Large intestine (tissue), 3 donors: ENCODE data around the gene NDOR1. TPM values are rescaled to one million over a fixed set of nuclear protein-coding genes. Genes with fewer than 3 reads are reported as not detected.

Experiments
- DNase-seq, 2 donors: peaks; one replicate each; pipeline versions ENCODE4 v3.0.0 to v3.0.0-alpha.2; 2013
- H3K27ac ChIP-seq: one replicate; pipeline ENCODE4 v1.5.1; 2013; ENCODE audit warnings: low read length
- H3K27me3 ChIP-seq: 2 replicates; pipeline ENCODE4 v1.6.1; 2013; ENCODE audit warnings: low read length; ENCODE audit not compliant: control insufficient read depth, insufficient read depth
- H3K36me3 ChIP-seq: 2 replicates; pipeline ENCODE4 v1.6.1; 2013; ENCODE audit warnings: low read length; ENCODE audit not compliant: control insufficient read depth, insufficient read depth
- H3K4me1 ChIP-seq: one replicate; pipeline ENCODE4 v1.6.1; 2013; ENCODE audit warnings: low read length; ENCODE audit not compliant: control insufficient read depth, insufficient read depth
- H3K4me3 ChIP-seq: one replicate; pipeline ENCODE4 v1.5.1; 2013; ENCODE audit warnings: low read length
- H3K9me3 ChIP-seq: one replicate; pipeline ENCODE4 v1.6.1; 2013; ENCODE audit warnings: mild to moderate bottlenecking, low read depth, low read length, moderate library complexity; ENCODE audit not compliant: control insufficient read depth
- WGBS: methylation state at CpG from one replicate; pipeline ENCODE4 v1.1.5; 2013; ENCODE audit warnings: low lambda C conversion rate; ENCODE audit not compliant: insufficient coverage; 5-methylcytosine and 5-hydroxymethylcytosine counted together
- polyA plus RNA-seq: library from polyadenylated mRNA; unstranded; fragments of 120-200 nt; gene quantifications from one replicate; pipeline ENCODE4 v1.2.1, GENCODE V29; 2013

Gene NDOR1
- polyA plus RNA-seq, 1 donor = 12.1 TPM

GRCh38 chr9:137247916-137248175 is 42.3 kb downstream of the NDOR1 start:
- no peak overlapping the region for H3K4me3 ChIP-seq
- no peaks in the 10 kb centered on the region for H3K9me3 ChIP-seq
- no peak for DNase-seq
- H3K36me3 ChIP-seq = peaks cover 13% of the 10 kb centered on the region
- WGBS = no CpG with 5 or more reads among the region's 6 CpGs
- H3K27me3 ChIP-seq = no peaks in the 10 kb centered on the region
- H3K4me1 ChIP-seq = peaks cover 33% of the 10 kb centered on the region
- H3K27ac ChIP-seq = no peak overlapping the region

- Histone ChIP-seq H3K4me1 (peaks cover 25% of the 10 kb centered on the region), H3K27me3 (no peaks in the 10 kb centered on the region)
- no CpG with 5 or more reads among the region's 18 CpGs for WGBS
Measured at GRCh38 chr9:137250329-137251193, 45.1 kb downstream of the NDOR1 start.

GRCh38 chr9:137251194-137251461 is 45.6 kb downstream of the NDOR1 start, which contains the start of gene STPG3:
Gene STPG3, plus strand, starts transcription at chr9:137251286. Its CDS starts 1 bp downstream, at chr9:137251287.
- Histone ChIP-seq H3K27me3 (no peaks in the 10 kb centered on the region), H3K4me1 (peaks cover 27% of the 10 kb centered on the region), H3K36me3 (no peaks in the 10 kb centered on the region), H3K27ac (no peak within 1 kb of the TSS), H3K9me3 (no peaks in the 10 kb centered on the region), H3K4me3 (no peak within 1 kb of the TSS)
- no peak for DNase-seq
- no CpG with 5 or more reads among the region's 4 CpGs for WGBS

More at GRCh38 chr9:137250329-137251193, 45.1 kb downstream of the NDOR1 start:
- Histone ChIP-seq H3K4me3 (no peak overlapping the region), H3K27ac (no peak overlapping the region), H3K36me3 (no peaks in the 10 kb centered on the region), H3K9me3 (no peaks in the 10 kb centered on the region)
- no peak for DNase-seq

GRCh38 chr9:137251490-137252268 is 46.2 kb downstream of the NDOR1 start:
- no peak overlapping the region for H3K4me3 ChIP-seq
- no peaks in the 10 kb centered on the region for H3K27me3 ChIP-seq
- WGBS = no CpG with 5 or more reads among the region's 22 CpGs
- peaks cover 3% of the 10 kb centered on the region for H3K36me3 ChIP-seq
- peaks cover 32% of the 10 kb centered on the region for H3K4me1 ChIP-seq
- DNase-seq = no peak
- H3K9me3 ChIP-seq = no peaks in the 10 kb centered on the region
- no peak overlapping the region for H3K27ac ChIP-seq

GRCh38 chr9:137252555-137253506 is 47.3 kb downstream of the NDOR1 start:
- peak; percentile 67 to 79 for DNase-seq
- no CpG with 5 or more reads among the region's 35 CpGs for WGBS

GRCh38 chr9:137253717-137254623 is 48.5 kb downstream of the NDOR1 start:
- Histone ChIP-seq H3K4me3 (peak overlapping the region; percentile 95), H3K9me3 (no peaks in the 10 kb centered on the region), H3K4me1 (peaks cover 35% of the 10 kb centered on the region), H3K27ac (peak overlapping the region; percentile 85), H3K36me3 (peaks cover 15% of the 10 kb centered on the region), H3K27me3 (no peaks in the 10 kb centered on the region)
- WGBS = 30% methylated on average over 2 of the region's 21 CpGs
- DNase-seq = peak in 1 of 2 donors; percentile 65

More at GRCh38 chr9:137252555-137253506, 47.3 kb downstream of the NDOR1 start:
- H3K36me3 ChIP-seq = peaks cover 9% of the 10 kb centered on the region
- no peaks in the 10 kb centered on the region for H3K27me3 ChIP-seq
- H3K4me3 ChIP-seq = peak overlapping the region; percentile 9
- no peaks in the 10 kb centered on the region for H3K9me3 ChIP-seq
- no peak overlapping the region for H3K27ac ChIP-seq
- peaks cover 35% of the 10 kb centered on the region for H3K4me1 ChIP-seq

- H3K27ac ChIP-seq = peak within 1 kb of the TSS; percentile 85
- WGBS = no CpG with 5 or more reads among the region's 105 CpGs
- no peaks in the 10 kb centered on the region for H3K9me3 ChIP-seq
- peak; percentile 89 to 92 for DNase-seq
- peak within 1 kb of the TSS; percentile 95 for H3K4me3 ChIP-seq
- H3K4me1 ChIP-seq = peaks cover 35% of the 10 kb centered on the region
- H3K27me3 ChIP-seq = no peaks in the 10 kb centered on the region
- peaks cover 19% of the 10 kb centered on the region for H3K36me3 ChIP-seq
Measured at GRCh38 chr9:137254624-137255447, 49.3 kb downstream of the NDOR1 start, which contains the start of gene NELFB. Gene NELFB, plus strand, starts transcription at chr9:137255327.

GRCh38 chr9:137255448-137256114 is 50.1 kb downstream of the NDOR1 start:
- peaks cover 19% of the 10 kb centered on the region for H3K36me3 ChIP-seq
- no CpG with 5 or more reads among the region's 51 CpGs for WGBS

More at GRCh38 chr9:137255448-137256114, 50.1 kb downstream of the NDOR1 start:
- no peaks in the 10 kb centered on the region for H3K9me3 ChIP-seq
- peak overlapping the region; percentile 44 for H3K27ac ChIP-seq
- DNase-seq = no peak
- H3K4me1 ChIP-seq = peaks cover 35% of the 10 kb centered on the region
- no peaks in the 10 kb centered on the region for H3K27me3 ChIP-seq
- peak overlapping the region; percentile 89 for H3K4me3 ChIP-seq
